PC-9 (cell line): ENCODE results near the gene ATP4B.

Experiments
- CTCF ChIP-seq: fragments of 200-600 bp; sonication (generic); conservative IDR thresholded peaks from 2 replicates; pipeline ENCODE4 v1.6.1; 2017; ENCODE audit warnings: mixed run types, antibody characterized with exemption, mild to moderate bottlenecking, moderate library complexity
- EZH2 ChIP-seq: fragments of 200-600 bp; sonication (generic); IDR thresholded peaks from 2 replicates; pipeline ENCODE4 v1.8.0; 2017; ENCODE audit warnings: antibody characterized with exemption, low read depth

GRCh38 chr13:113605461-113605860, 52.5 kb downstream of the ATP4B start:
- TF ChIP-seq CTCF (no peak), EZH2 (no peak)
